Mesodermal cell (in vitro differentiated cells): ENCODE measurements around the gene CLMP.

Experiments
- H3K27ac ChIP-seq: 2 replicates; pipeline ENCODE4 v1.7.0; 2013; ENCODE audit warnings: mild to moderate bottlenecking, low read depth, low read length, moderate library complexity; ENCODE audit not compliant: severe bottlenecking
- H3K36me3 ChIP-seq: 2 replicates; pipeline ENCODE4 v1.7.1; 2013; ENCODE audit warnings: mild to moderate bottlenecking, low read length, moderate library complexity; ENCODE audit not compliant: control insufficient read depth, insufficient read depth
- H3K4me1 ChIP-seq: one replicate; pipeline ENCODE4 v1.7.1; 2013; ENCODE audit warnings: mild to moderate bottlenecking, low read length; ENCODE audit not compliant: insufficient read depth, control insufficient read depth, poor library complexity, severe bottlenecking
- H3K4me3 ChIP-seq: 2 replicates; pipeline ENCODE4 v1.7.0; 2013; ENCODE audit warnings: low read length, control low read depth, mild to moderate bottlenecking; ENCODE audit not compliant: insufficient read depth, poor library complexity, severe bottlenecking; ENCODE audit errors: extremely low read depth
- H3K9me3 ChIP-seq: 2 replicates; pipeline ENCODE4 v1.7.1; 2013; ENCODE audit warnings: mild to moderate bottlenecking, low read length, moderate library complexity; ENCODE audit not compliant: control insufficient read depth
- WGBS, 2 experiments: methylation state at CpG; one replicate each; pipeline ENCODE4 v1.1.5; 2013; ENCODE audit warnings: missing lambda C conversion rate in 2 of 2; ENCODE audit not compliant: insufficient coverage in 2 of 2; 5-methylcytosine and 5-hydroxymethylcytosine counted together

The CLMP gene

GRCh38 chr11:123180166-123180565 is 14.9 kb downstream of the CLMP start:
- WGBS, 2 experiments, result no CpG with 5 or more reads among the region's 5 CpGs
- peaks cover 14% of the 10 kb centered on the region for H3K4me1 ChIP-seq
- no peak overlapping the region for H3K27ac ChIP-seq
- H3K9me3 ChIP-seq, result no peaks in the 10 kb centered on the region
- H3K36me3 ChIP-seq, result no peaks in the 10 kb centered on the region
- no peak overlapping the region for H3K4me3 ChIP-seq

GRCh38 chr11:123179586-123179985 is 15.5 kb downstream of the CLMP start:
- Histone ChIP-seq H3K4me3 (no peak overlapping the region), H3K4me1 (peaks cover 20% of the 10 kb centered on the region), H3K27ac (no peak overlapping the region), H3K9me3 (no peaks in the 10 kb centered on the region), H3K36me3 (no peaks in the 10 kb centered on the region)
- 73 to 93% methylated on average over 2 of the region's 2 CpGs for WGBS, 2 experiments

GRCh38 chr11:123178186-123178585 is 16.9 kb downstream of the CLMP start:
- Histone ChIP-seq H3K4me1 (peaks cover 28% of the 10 kb centered on the region), H3K9me3 (no peaks in the 10 kb centered on the region), H3K4me3 (no peak overlapping the region), H3K36me3 (peaks cover 4% of the 10 kb centered on the region), H3K27ac (no peak overlapping the region)
- no CpG with 5 or more reads among the region's 1 CpG for WGBS, 2 experiments

- H3K36me3 ChIP-seq, result peaks cover 9% of the 10 kb centered on the region
- peaks cover 28% of the 10 kb centered on the region for H3K4me1 ChIP-seq
- H3K27ac ChIP-seq, result no peak overlapping the region
- WGBS, 2 experiments, result 91 to 96% methylated on average over 2 of the region's 2 CpGs
- no peak overlapping the region for H3K4me3 ChIP-seq
- H3K9me3 ChIP-seq, result no peaks in the 10 kb centered on the region
These were observed 18.3 kb downstream of the CLMP start for GRCh38 chr11:123176785-123177184.

- WGBS, 2 experiments, result 79 to 100% methylated on average over 2 to 4 of the region's 7 CpGs
- no peak overlapping the region for H3K4me3 ChIP-seq
These were observed 20.6 kb downstream of the CLMP start for GRCh38 chr11:123174196-123175183.

GRCh38 chr11:123173856-123174186 is 21.2 kb downstream of the CLMP start:
- H3K27ac ChIP-seq, result no peak overlapping the region
- H3K4me1 ChIP-seq, result peaks cover 28% of the 10 kb centered on the region
- H3K36me3 ChIP-seq, result peaks cover 9% of the 10 kb centered on the region
- H3K9me3 ChIP-seq, result no peaks in the 10 kb centered on the region
- WGBS, 2 experiments, result 94 to 100% methylated on average over 1 to 2 of the region's 3 CpGs
- no peak overlapping the region for H3K4me3 ChIP-seq

More at GRCh38 chr11:123174196-123175183, 20.6 kb downstream of the CLMP start:
- H3K4me1 ChIP-seq, result peaks cover 28% of the 10 kb centered on the region
- peak overlapping the region; percentile 57 for H3K27ac ChIP-seq
- no peaks in the 10 kb centered on the region for H3K9me3 ChIP-seq
- H3K36me3 ChIP-seq, result peaks cover 9% of the 10 kb centered on the region

GRCh38 chr11:123173040-123173855 is 21.8 kb downstream of the CLMP start:
- Histone ChIP-seq H3K4me3 (no peak overlapping the region), H3K36me3 (peaks cover 9% of the 10 kb centered on the region), H3K27ac (no peak overlapping the region), H3K9me3 (no peaks in the 10 kb centered on the region), H3K4me1 (peaks cover 33% of the 10 kb centered on the region)
- WGBS, 2 experiments, result 91 to 92% methylated on average over 1 to 2 of the region's 4 CpGs

- Histone ChIP-seq H3K4me1 (peaks cover 46% of the 10 kb centered on the region), H3K9me3 (no peaks in the 10 kb centered on the region), H3K4me3 (no peak overlapping the region), H3K27ac (no peak overlapping the region), H3K36me3 (peaks cover 9% of the 10 kb centered on the region)
- WGBS, 2 experiments, result 89 to 100% methylated on average over 1 of the region's 3 CpGs
These were observed 24.1 kb downstream of the CLMP start for GRCh38 chr11:123170929-123171328.

- Histone ChIP-seq H3K27ac (no peak overlapping the region), H3K4me3 (no peak overlapping the region), H3K36me3 (peaks cover 9% of the 10 kb centered on the region), H3K4me1 (peaks cover 41% of the 10 kb centered on the region), H3K9me3 (no peaks in the 10 kb centered on the region)
- 80 to 100% methylated on average over 3 of the region's 3 CpGs for WGBS, 2 experiments
These were observed 25.2 kb downstream of the CLMP start for GRCh38 chr11:123169821-123170220.

GRCh38 chr11:123168955-123169484 is 26.0 kb downstream of the CLMP start:
- peaks cover 33% of the 10 kb centered on the region for H3K4me1 ChIP-seq
- H3K9me3 ChIP-seq, result no peaks in the 10 kb centered on the region
- WGBS, 2 experiments, result 84 to 90% methylated on average over 3 of the region's 3 CpGs
- no peak overlapping the region for H3K4me3 ChIP-seq
- H3K36me3 ChIP-seq, result peaks cover 9% of the 10 kb centered on the region
- no peak overlapping the region for H3K27ac ChIP-seq
